Prostate gland (tissue), 2 donors: ENCODE data around the gene EPHB2.

Experiments used
- POLR2A ChIP-seq: fragments of 450-650 bp; IDR thresholded peaks from one replicate; pipeline ENCODE4 v1.6.1; 2016; ENCODE audit warnings: antibody characterized with exemption, mild to moderate bottlenecking
- POLR2AphosphoS5 ChIP-seq: sonication (generic); formaldehyde crosslinking; IDR thresholded peaks from one replicate; pipeline ENCODE4 v1.6.1; 2017; ENCODE audit warnings: antibody characterized with exemption
- TF ChIP-seq, protein P1 (sequence below), 4 experiments: fragments of 200-600 bp in 2 of 4; fragments of 450-650 bp in 2 of 4; sonication (generic) in 2 of 4; IDR thresholded peaks; 1 replicate in 3 of 4; 2 replicates in 1 of 4; pipeline ENCODE4 v1.5.1; 2016 to 2019; ENCODE audit warnings: antibody characterized with exemption in 4 of 4, mild to moderate bottlenecking in 2 of 4, moderate library complexity in 2 of 4

DNA sequence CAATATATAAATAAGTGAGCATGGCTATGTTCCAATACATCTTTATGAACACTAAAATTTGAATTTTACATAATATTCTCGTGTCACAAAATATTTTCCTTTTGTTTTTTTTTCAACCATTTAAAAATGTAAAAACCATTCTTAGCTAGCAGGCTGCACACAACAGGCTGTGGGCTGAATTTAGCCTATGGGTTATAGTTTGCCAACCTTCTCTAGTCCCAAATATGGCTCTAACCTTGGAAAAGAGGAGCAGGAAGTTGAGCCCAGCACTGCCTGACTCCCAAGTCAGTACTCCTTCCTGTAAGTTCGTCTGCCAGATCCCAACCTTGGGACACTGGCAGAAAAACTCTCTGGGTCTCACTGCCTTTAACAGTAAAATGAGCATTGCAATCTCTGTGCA is 44.2 kb upstream of the EPHB2 start:
- TF ChIP-seq, protein P1, sequence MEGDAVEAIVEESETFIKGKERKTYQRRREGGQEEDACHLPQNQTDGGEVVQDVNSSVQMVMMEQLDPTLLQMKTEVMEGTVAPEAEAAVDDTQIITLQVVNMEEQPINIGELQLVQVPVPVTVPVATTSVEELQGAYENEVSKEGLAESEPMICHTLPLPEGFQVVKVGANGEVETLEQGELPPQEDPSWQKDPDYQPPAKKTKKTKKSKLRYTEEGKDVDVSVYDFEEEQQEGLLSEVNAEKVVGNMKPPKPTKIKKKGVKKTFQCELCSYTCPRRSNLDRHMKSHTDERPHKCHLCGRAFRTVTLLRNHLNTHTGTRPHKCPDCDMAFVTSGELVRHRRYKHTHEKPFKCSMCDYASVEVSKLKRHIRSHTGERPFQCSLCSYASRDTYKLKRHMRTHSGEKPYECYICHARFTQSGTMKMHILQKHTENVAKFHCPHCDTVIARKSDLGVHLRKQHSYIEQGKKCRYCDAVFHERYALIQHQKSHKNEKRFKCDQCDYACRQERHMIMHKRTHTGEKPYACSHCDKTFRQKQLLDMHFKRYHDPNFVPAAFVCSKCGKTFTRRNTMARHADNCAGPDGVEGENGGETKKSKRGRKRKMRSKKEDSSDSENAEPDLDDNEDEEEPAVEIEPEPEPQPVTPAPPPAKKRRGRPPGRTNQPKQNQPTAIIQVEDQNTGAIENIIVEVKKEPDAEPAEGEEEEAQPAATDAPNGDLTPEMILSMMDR (IDR thresholded peaks at IDR 0.05) = no peak
- TF ChIP-seq POLR2A = no peak
- TF ChIP-seq POLR2AphosphoS5 = no peak
